ENCODE results near the gene C19orf18. TPM values are rescaled to one million over a fixed set of nuclear protein-coding genes. Genes with fewer than 3 reads are reported as not detected.

The C19orf18 gene
- total RNA-seq, 6 donors from 2014 or later: 0.46 to 7.7 (median 1.2) TPM; not detected in 1

DNA sequence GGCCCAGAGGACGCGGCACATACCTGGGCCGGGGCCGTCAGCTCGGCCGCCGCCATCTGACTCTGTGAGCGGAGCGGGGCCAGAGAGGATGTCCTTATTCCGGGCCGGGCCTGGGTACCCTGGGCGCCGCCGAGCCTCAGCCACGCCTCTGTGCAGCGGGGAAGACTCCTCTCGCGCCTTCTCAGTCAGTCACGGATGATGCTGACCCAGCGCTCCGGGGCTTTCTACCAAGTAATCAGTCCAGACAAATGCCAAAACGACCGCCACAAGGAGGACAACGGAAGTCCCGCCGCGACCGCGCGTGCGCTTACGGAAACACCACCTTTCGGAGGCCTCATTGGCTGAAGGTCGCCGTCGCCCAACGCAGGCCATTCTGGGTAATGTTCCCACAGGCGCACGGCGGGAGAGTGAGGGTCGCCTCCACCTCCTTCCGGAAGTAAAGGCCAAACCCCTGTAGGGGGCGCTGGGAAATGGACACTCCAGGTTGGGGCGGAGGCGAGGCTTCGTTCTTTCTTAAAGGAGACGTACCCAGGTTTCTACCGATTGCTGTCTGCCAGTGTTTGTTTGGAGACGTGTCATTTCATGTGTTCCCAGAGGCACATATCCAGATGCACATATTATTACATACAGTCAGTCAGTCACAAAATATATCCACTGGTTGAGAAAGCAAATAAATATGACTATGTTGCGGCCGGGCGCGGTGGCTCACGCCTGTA lies 26.8 kb downstream of the C19orf18 start, which contains the start of gene ZNF256:
TSS of gene ZNF256 (minus strand) at position 288 of the 716 bp plus-strand sequence. CDS start at position 56, 232 bp downstream.
- TF ChIP-seq POLR2AphosphoS5 (IDR thresholded peaks at IDR 0.05) (peak; percentile 66 to 80), EP300 (IDR thresholded peaks at IDR 0.05) (no peak), POLR2A (IDR thresholded peaks at IDR 0.05) (peak in 1 of 4 donors; percentile 24)
- TF ChIP-seq, protein P1, sequence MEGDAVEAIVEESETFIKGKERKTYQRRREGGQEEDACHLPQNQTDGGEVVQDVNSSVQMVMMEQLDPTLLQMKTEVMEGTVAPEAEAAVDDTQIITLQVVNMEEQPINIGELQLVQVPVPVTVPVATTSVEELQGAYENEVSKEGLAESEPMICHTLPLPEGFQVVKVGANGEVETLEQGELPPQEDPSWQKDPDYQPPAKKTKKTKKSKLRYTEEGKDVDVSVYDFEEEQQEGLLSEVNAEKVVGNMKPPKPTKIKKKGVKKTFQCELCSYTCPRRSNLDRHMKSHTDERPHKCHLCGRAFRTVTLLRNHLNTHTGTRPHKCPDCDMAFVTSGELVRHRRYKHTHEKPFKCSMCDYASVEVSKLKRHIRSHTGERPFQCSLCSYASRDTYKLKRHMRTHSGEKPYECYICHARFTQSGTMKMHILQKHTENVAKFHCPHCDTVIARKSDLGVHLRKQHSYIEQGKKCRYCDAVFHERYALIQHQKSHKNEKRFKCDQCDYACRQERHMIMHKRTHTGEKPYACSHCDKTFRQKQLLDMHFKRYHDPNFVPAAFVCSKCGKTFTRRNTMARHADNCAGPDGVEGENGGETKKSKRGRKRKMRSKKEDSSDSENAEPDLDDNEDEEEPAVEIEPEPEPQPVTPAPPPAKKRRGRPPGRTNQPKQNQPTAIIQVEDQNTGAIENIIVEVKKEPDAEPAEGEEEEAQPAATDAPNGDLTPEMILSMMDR (IDR thresholded peaks at IDR 0.05): peak; percentile 42 to 85 (median 70)
- ATAC-seq (ENCODE audit: low FRiP score in 2 of 2) (peak; percentile 95 to 98), DNase-seq (peak; percentile 86 to 96)
- WGBS, 2 donors: 14 to 31% methylated on average over 10 to 32 of the region's 54 CpGs
- peak within 1 kb of the TSS; percentile 77 to 87 (median 84) for H3K27ac ChIP-seq
- H3K4me3 ChIP-seq: peak within 1 kb of the TSS; percentile 71 to 93 (median 80)
- H3K4me1 ChIP-seq: peaks cover 6 to 16% (median 7%) of the 10 kb centered on the region in 4 donors
- H3K9me3 ChIP-seq: peaks cover 15 to 64% (median 37%) of the 10 kb centered on the region in 4 donors
- no peaks in the 10 kb centered on the region for H3K27me3 ChIP-seq
- peaks cover 0 to 17% (median 12%) of the 10 kb centered on the region in 4 donors for H3K36me3 ChIP-seq

GRCh38 chr19:57947088-57947418 lies 27.3 kb downstream of the C19orf18 start:
- no peaks in the 10 kb centered on the region for H3K27me3 ChIP-seq
- DNase-seq (no peak), ATAC-seq (ENCODE audit: low FRiP score in 2 of 2) (no peak)
- peaks cover 20 to 65% (median 42%) of the 10 kb centered on the region in 4 donors for H3K9me3 ChIP-seq
- TF ChIP-seq, protein P1 (IDR thresholded peaks at IDR 0.05): no peak
- no peak for TF ChIP-seq POLR2A (IDR thresholded peaks at IDR 0.05)
- no peak for TF ChIP-seq EP300 (IDR thresholded peaks at IDR 0.05)
- no peak for TF ChIP-seq POLR2AphosphoS5 (IDR thresholded peaks at IDR 0.05)
- peak overlapping the region; percentile 77 to 87 (median 84) for H3K27ac ChIP-seq
- WGBS, 2 donors: 0% methylated on average over 8 of the region's 18 CpGs; no CpG with 5 or more reads in 1 of the 2 donors
- peaks cover 6 to 16% (median 7%) of the 10 kb centered on the region in 4 donors for H3K4me1 ChIP-seq
- H3K36me3 ChIP-seq: peaks cover 4 to 22% (median 17%) of the 10 kb centered on the region in 4 donors
- H3K4me3 ChIP-seq: peak overlapping the region; percentile 71 to 93 (median 80)

GRCh38 chr19:57946316-57946715 lies 28.0 kb downstream of the C19orf18 start:
- H3K36me3 ChIP-seq: peaks cover 11 to 30% (median 25%) of the 10 kb centered on the region in 4 donors
- ATAC-seq (ENCODE audit: low FRiP score in 2 of 2) (no peak), DNase-seq (no peak)
- peaks cover 27 to 69% (median 49%) of the 10 kb centered on the region in 4 donors for H3K9me3 ChIP-seq
- no peak overlapping the region for H3K27ac ChIP-seq
- TF ChIP-seq POLR2A (IDR thresholded peaks at IDR 0.05) (no peak), EP300 (IDR thresholded peaks at IDR 0.05) (no peak), POLR2AphosphoS5 (IDR thresholded peaks at IDR 0.05) (no peak)
- TF ChIP-seq, protein P1 (IDR thresholded peaks at IDR 0.05): no peak
- peak overlapping the region in 1 of 4 donors; percentile 93 for H3K4me3 ChIP-seq
- WGBS, 2 donors: 53 to 69% methylated on average over 2 of the region's 2 CpGs
- H3K4me1 ChIP-seq: peaks cover 6 to 16% (median 7%) of the 10 kb centered on the region in 4 donors
- no peaks in the 10 kb centered on the region for H3K27me3 ChIP-seq

DNA sequence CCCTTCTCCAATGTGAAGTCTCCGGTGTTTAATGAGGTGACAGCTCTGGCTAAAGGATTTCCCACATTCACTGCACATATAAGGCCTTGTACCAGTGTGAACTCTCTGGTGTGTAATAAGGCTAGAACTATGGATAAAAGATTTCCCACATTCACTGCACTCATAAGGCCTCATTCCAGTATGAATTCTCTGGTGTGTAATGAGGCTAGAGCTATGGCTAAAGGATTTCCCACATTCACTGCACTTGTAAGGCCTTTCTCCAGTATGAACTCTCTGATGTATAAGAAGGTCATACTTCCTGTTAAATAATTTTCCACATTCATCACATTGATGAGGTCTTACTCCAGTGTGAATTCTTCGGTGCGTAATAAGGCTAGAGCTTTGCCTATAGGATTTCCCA lies 32.7 kb downstream of the C19orf18 start:
- 94 to 100% methylated on average over 3 of the region's 3 CpGs for WGBS, 2 donors

More for the DNA sequence above, 32.7 kb downstream of the C19orf18 start:
- Histone ChIP-seq H3K9me3 (peaks cover 53 to 82% (median 79%) of the 10 kb centered on the region in 4 donors), H3K27me3 (no peaks in the 10 kb centered on the region), H3K27ac (no peak overlapping the region), H3K4me1 (peaks cover 2 to 8% (median 3%) of the 10 kb centered on the region in 4 donors), H3K36me3 (peaks cover 11 to 46% (median 30%) of the 10 kb centered on the region in 4 donors), H3K4me3 (no peak overlapping the region)
- TF ChIP-seq EP300 (IDR thresholded peaks at IDR 0.05) (no peak), POLR2A (IDR thresholded peaks at IDR 0.05) (no peak), POLR2AphosphoS5 (IDR thresholded peaks at IDR 0.05) (no peak)
- TF ChIP-seq, protein P1 (IDR thresholded peaks at IDR 0.05): no peak
- DNase-seq (no peak), ATAC-seq (ENCODE audit: low FRiP score in 2 of 2) (no peak)
